ENCODE data around the gene PIANP.
"Not testable (repeated sequence)": the region's sequence is repeated elsewhere in the genome, so short reads cannot be mapped to it uniquely, and the experiment has no call there.

The PIANP gene, protein sequence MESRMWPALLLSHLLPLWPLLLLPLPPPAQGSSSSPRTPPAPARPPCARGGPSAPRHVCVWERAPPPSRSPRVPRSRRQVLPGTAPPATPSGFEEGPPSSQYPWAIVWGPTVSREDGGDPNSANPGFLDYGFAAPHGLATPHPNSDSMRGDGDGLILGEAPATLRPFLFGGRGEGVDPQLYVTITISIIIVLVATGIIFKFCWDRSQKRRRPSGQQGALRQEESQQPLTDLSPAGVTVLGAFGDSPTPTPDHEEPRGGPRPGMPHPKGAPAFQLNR

DNA sequence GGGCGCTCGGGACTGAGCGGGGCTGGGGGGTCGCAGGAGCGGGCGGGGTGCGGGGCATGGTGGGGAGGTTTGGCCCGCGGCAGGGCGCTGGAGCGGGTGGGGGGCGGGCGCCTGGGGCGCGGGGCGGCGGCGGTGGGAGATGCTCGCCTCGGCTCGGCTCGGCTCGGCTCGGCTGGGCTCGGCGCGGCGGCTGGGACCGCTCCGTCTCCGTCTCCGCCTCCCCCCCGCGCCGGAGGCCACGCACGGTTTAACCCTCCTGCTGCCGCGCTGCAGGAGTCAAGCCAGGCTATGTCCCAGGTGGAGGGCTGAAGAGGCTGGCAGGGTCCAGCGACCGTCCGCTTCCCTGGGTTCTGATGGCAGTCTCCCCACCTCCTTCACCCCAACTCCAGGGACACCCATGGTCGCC, at the start of gene PIANP:
TSS of gene PIANP (minus strand) at position 170 of the 406 bp plus-strand sequence. CDS start 2,754 bp downstream, outside the sequence.
- in situ Hi-C loops (cut with MboI; ENCODE audit: low sequenced_read_pairs), result no loop called here

DNA sequence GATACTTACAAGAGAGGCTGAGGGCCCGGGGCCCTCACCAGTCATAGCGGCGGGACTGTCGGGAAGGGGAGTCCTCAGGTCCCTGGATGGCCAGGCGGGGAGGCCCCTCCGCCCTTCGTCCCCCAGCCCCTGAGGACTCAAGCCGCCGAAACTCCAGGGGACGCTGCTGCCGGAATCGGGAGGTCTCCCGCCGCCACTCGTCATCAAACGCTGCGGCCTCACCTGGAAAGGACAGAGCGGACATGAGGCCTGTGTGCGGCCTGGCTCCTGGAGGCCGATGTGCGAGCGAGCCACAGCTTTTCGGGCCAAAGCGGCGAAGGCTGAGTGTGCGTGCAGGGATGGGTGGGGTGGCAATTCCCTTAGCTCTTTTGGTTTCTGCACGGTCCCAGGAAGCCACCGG, 48.1 kb upstream of the PIANP start:
- in situ Hi-C loops (cut with MboI; ENCODE audit: low sequenced_read_pairs), result no loop called here

DNA sequence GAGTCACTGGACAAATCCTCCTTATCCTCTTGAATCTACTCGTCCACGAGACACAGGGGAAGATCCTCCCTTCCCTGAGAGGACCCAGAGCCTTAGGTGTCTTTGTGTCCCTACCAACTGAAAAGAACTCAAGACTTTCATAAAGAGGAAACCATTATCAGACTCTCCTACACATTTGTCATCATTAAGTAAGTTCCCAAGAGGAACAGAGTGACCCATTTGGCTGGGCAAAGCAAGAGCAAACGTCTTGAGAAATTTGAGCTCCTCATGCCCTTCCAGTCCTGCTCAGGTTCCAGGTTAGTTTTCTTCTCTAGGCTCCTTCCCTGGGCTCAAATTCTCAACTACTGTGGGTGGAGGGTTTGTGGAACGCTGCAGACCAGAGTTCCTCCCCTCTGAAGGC, 46.6 kb upstream of the PIANP start:
- in situ Hi-C loops (cut with MboI; ENCODE audit: low sequenced_read_pairs), result no loop called here

DNA sequence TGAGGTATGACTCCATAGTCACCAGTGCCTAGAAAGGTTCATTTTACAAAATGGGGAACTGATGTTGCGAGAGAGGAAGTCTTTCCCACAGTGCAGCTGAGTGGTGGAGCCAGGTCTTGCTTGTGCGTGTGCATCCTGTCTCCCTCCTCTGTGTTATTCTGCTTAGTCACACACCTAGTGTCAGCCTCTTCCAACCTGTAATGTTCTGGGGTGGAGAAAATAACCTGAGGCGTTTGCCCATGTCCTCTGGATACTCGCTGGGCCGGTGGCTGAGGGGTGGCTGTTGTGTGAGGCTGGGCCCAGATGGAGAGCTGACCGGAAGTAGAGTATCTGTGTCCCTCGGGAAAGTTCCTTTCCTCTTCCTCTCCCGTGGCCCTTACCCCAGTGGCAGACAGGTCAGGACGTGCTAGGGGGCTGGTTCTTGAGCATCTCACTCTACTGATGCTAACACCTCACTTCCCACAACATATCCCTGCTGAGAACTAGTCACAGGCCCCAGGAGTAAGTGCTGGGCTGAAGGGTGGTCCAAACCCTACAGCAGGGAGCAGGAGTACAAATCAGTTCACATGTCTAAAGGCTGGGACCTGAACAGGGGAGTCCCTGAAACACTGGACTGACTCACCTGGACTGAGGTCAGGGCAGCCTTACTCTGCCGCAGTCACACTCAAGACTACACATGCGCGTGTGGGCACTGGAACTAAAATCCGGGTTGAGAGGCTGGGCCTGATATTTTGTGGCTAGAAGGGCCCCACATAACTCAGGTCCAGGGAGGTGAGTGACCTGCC, 45.3 kb upstream of the PIANP start:
- in situ Hi-C loops (cut with MboI; ENCODE audit: low sequenced_read_pairs), result no loop called here

DNA sequence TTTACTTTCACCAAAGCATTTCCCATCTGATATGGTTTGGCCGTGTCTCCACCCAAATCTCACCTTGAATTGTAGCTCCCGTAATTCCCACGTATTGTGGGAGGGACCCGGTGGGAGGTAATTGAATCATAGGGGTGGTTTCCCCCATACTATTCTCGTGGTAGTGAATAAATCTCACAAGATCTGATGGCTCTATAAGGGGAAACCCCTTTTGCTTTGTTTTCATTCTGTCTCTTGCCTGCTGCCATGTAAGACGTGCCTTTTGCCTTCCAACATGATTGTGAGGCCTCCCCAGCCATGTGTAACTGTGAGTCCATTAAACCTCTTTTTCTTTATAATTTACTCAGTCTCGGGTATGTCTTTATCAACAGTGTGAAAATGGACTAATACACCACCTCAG, 42.7 kb upstream of the PIANP start:
- in situ Hi-C loops (cut with MboI; ENCODE audit: low sequenced_read_pairs), result not testable (repeated sequence)

DNA sequence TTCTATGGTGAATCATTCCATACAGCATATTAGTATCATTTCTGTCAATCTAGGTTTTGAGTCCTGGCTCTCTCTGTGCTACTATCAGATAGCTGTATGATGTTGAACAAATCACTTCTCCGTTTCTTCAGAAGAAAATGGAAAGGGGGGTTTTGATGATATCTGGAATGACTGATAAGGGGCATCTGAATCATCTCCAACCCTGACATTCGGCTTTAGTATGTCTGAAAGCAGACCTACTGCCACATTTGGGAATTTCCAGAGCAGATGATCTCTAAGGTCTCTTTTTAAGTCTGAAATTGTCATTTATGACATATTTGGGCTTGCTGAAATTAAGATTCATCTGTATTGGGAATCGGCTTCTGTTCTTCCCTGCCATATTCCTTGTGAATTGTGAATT, 42.2 kb upstream of the PIANP start:
- in situ Hi-C loops (cut with MboI; ENCODE audit: low sequenced_read_pairs), result no loop called here

DNA sequence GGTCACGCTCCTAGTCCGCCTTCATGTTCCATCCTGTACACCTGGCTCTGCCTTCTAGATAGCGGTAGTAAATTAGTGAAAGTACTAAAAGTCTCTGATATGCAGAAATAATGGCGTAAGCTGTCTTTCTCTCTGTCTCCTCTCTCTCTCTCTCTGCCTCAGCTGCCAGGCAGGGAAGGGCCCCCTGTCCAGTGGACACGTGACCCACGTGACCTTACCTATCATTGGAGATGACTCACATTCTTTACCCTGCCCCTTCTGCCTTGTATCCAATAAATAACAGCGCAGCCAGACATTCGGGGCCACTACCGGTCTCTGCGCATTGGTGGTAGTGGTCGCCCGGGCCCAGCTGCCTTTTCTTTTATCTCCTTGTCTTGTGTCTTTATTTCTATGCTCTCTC, 41.5 kb upstream of the PIANP start:
- in situ Hi-C loops (cut with MboI; ENCODE audit: low sequenced_read_pairs), result not testable (repeated sequence)

DNA sequence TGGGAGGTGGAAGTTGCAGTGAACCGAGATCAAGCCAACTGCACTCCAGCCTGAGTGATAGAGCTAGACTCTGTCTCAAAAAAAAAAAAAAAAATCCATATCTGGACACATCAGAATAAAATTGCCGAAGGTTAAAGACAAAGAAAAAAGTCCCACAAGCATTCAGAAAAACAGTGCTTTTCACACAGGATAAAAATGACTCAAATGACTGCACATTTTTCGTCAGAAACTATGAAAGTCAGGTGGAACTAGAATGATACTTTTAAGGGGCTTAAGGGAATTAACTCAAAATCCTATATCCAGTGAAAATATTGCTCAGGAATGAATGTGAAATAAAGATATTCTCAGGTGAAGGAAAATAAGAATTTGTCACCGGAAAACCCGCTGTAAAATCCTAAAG, 36.1 kb upstream of the PIANP start:
- in situ Hi-C loops (cut with MboI; ENCODE audit: low sequenced_read_pairs), result no loop called here

DNA sequence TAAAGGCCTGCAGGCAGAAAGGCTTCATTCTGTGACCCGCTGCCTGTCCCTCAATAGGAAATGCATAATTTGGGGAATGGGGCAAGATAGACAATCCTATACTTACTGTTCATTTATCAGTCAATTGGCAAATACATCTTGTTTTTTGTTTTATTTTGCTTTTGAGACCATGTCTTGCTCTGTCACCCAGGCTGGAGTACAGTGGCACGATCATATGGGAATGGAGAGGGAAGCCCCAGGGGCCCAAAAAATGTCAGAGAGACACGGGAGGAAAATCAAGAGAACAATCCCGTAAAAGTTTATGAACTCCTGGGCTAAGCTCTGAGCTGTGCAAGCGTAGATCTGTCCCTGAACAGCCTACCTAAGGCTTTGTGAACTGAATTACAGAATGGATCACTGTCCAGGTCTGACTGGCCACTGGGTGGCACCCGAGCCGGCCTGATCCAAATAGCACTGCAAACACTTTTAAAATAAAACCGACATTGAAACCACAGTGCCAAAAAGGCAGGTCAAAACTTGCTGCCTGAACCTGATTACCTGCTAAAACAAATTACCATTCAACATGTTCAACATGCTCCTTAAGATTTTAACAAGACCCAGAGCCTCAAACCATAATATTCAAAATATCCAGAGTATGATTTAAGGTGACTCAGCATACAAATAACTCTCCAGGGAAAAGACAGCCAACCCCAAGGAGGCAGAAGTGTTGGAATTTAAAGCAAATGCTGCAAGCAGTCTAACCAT, 35.0 kb upstream of the PIANP start:
- in situ Hi-C loops (cut with MboI; ENCODE audit: low sequenced_read_pairs), result no loop called here

DNA sequence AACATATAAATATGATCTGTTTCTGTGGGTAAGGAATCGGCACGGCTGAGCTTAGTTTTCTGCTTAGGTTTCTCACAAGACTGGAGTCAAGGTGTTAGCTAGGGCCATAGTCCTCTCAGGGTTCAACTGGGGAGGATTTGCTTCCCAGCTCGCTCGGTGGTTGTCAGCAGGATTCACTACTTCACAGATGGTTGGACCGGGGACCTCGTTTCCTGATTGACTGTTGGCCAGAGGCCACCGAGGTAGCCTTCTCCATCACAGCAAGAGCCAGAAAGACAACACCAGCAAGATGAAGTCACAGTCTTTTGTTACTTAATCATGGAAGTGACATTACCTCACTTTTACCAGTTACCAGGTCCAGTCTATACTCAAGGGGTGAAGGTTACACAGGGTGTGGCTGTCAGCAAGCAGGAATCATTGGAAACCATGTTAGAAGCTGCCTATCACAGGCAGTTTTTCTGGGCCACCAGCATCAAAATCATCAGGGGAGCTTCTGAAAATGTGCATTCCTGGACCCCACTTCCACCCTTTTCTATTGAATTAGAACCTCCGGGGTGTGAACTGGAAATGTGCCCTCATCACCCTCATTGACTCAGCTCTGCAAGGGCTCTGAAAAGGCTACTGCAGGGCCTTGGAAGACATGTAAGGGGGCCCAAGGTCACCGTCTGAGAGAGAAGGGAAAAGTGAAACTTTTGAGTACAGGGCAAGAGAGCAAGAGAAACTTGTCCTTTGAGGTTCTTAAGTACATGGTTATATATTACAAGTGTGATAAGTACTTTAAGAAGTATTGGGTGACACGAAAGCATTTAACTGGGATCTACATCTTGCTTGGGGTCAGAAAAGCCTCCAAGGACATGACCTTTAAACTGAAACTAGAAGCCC, 34.1 kb upstream of the PIANP start:
- in situ Hi-C loops (cut with MboI; ENCODE audit: low sequenced_read_pairs), result no loop called here

DNA sequence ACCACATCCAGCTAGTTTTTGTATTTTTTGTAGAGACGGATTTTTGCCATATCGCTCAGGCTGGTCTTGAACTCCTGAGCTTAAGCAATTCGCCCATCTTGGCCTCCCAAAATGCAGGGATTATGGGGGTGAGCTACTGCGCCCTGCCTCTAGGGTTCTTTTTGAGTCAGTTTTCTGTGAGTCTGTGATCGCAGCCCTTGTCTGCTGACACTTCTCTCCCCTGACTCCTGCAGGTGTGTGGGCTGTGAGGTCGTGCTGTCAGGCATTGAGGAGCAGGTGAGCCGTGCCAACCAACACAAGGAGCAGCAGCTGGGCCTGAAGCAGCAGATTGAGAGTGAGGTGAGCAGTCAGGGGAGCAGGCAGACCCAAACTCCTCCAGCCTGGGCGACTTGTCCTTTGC, 29.6 kb upstream of the PIANP start:
- in situ Hi-C loops (cut with MboI; ENCODE audit: low sequenced_read_pairs), result no loop called here

DNA sequence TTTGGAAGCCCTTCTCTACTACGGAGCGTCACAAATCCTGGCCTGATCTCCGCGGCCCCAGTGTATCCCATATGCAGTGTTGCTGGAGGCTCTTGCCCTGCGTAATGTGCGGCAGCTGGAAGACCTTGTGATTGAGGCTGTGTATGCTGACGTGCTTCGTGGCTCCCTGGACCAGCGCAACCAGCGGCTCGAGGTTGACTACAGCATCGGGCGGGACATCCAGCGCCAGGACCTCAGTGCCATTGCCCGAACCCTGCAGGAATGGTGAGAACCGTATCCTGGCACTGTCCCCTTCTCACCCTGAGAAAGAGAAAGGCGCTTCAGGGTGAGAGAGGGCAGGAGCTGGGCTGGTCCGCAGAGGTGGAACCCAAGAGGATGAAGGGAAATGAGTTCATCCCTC, 28.6 kb upstream of the PIANP start:
- in situ Hi-C loops (cut with MboI; ENCODE audit: low sequenced_read_pairs), result no loop called here

DNA sequence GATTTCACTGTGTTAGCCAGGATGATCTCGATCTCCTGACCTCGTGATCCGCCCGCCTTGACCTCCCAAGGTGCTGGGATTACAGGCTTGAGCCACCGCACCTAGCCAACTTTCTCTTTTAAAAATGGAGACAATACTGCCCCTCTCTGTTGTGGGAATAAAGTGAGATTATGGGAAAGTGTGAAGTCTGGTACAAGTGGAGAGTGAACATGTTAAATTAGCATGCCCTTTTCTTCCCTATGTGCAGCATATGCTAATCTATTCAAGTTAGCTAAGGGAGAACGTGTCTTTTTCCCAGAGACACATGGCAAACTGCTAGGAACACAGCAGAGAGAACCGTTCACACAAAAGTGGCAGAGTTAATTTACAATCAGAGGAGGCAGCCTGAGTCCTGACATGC, 24.7 kb upstream of the PIANP start:
- in situ Hi-C loops (cut with MboI; ENCODE audit: low sequenced_read_pairs), result no loop called here

DNA sequence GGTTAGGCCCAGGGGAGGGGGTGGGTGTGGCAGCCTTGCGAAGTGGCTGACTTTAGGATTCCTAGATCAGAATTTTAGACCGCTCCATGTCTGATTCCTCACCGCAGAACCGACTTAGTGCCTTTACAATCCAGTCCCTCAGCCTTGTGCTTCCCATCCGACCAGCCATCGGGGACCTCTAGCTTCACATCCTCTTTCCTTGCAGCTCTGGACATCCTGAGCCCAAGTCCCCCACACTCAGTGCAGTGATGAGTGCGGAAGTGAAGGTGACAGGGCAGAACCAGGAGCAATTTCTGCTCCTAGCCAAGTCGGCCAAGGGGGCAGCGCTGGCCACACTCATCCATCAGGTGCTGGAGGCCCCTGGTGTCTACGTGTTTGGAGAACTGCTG, 23.8 kb upstream of the PIANP start:
- in situ Hi-C loops (cut with MboI; ENCODE audit: low sequenced_read_pairs), result no loop called here

DNA sequence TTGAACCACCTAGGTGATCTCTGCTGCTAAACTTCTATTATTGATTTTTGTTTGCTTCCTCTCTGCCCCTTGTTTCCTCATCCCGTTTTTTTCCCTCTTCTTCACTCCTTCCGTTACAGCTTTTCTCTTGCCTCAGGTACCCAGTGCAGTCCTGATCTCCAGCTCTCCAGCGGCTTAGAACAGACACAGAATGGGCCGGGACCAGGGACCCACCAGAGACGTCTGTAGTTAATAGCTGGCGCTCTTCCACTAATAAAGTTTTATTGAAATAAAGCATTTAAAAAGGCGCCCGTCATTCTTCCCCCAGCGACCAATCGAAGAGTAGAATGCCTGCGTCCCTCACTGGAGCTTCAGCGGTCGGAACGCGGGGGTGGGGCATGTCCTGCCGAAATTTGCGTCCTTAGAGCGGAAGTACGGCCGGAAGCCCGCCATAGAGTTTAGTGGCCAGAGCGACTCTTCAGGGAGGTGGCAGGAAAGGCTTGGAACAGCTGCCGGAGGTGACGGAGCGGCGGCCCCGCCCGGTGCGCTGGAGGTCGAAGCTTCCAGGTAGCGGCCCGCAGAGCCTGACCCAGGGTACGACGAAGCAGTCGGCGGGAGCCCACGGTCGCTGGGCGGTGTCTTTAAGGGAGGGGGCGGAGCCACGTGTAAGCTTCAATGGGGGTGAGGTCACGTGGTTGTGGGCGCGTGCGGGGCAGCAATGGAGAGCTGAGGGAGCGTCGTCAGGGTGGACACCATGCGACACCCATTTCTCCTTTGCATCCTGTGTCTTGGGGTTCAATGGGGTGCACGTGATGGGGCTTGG, 23.2 kb upstream of the PIANP start, which contains the start of gene COPS7A:
TSS of gene COPS7A (plus strand) at position 440 of the 802 bp plus-strand sequence. CDS start 611 bp downstream, outside the sequence.
- in situ Hi-C loops (cut with MboI; ENCODE audit: low sequenced_read_pairs), result no loop called here

DNA sequence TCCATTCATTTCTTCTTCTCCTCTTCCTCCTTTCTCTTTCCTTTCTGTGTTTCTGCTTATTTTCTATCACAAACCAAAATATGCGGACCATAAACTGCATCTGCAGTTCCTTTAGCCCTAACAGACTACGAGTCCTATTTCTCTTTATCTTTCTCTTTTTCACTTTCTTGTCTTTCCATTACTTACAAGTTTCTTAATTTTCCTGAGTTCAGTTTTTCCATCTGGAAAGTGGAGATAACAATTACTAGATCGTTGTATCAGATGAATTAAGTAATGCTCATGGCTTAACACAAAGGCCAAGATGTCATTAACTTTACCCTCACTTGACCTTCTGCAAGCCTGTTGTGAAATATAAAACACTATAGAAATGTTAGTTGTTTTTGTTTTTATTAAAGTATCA, 22.2 kb upstream of the PIANP start:
- in situ Hi-C loops (cut with MboI; ENCODE audit: low sequenced_read_pairs), result no loop called here

DNA sequence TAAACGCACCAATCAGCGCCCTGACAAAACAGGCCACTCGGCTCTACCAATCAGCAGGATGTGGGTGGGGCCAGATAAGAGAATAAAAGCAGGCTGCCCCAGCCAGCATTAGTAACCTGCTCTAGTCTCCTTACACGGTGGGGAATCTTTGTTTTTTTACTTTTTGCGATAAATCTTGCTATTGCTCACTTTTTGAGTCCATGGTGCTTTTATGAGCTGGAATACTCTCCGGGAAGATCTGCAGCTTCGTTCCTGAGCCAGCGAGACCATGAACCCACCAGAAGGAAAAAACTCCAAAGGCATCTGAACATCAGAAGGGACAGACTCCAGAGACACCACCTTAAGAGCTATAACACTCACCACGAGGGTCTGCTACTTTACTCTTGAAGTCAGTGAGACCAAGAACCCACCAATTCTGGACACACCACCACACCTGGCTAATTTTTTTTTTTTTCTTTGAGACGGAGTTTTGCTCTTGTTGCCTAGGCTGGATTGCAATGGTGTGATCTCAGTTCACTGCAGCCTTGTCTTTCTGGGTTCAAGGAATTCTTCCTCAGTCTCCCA, 16.3 kb upstream of the PIANP start:
- in situ Hi-C loops (cut with MboI; ENCODE audit: low sequenced_read_pairs), result no loop called here

DNA sequence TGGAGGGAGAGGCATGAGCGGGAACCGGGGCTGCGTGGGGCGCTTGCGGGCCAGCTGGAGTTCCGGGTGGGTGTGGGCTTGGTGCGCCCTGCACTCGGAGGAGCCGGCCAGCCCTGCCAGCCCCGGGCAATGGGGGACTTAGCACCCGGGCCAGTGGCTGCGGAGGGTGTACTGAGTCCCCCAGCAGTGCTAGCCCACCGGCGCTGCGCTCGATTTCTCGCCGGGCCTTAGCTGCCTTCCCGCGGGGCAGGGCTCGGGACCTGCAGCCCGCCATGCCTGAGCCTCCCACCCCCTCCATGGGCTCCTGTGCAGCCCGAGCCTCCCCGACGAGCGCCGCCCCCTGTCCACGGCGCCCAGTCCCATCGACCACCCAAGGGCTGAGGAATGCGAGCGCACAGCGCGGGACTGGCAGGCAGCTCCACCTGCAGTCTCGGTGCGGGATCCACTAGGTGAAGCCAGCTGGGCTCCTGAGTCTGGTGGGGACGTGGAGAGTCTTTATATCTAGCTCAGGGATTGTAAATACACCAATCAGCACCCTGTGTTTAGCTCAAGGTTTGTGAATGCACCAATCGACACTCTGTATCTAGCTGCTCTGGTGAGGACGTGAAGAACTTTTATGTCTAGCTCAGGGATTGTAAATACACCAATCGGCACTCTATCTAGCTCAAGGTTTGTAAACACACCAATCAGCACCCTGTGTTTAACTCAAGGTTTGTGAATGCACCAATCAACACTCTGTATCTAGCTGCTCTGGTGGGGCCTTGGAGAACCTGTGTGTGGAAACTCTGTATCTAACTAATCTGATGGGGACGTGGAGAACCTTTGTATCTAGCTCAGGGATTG, 15.6 kb upstream of the PIANP start:
- in situ Hi-C loops (cut with MboI; ENCODE audit: low sequenced_read_pairs), result not testable (repeated sequence)

DNA sequence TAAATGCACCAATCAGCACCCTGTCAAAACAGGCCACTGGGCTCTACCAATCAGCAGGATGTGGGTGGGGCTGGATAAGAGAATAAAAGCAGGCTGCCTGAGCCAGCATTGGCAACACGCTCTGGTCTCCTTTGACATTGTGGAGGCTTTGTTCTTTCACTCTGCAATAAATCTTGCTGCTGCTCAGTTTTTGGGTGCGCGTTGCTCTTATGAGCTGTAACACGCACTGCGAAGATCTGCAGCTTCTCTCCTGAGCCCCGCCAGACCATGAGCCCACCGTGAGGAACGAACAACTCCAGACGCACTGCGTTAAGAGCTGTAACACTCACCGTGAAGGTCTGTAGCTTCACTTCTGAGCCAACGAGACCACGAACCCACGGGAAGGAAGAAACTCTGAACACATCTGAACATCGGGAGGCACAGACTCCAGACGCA, 8.4 kb upstream of the PIANP start:
- in situ Hi-C loops (cut with MboI; ENCODE audit: low sequenced_read_pairs), result no loop called here
